Stimulated activated CD4-positive, alpha-beta T cell treated with anti-CD3 and anti-CD28 coated beads, TNF-alpha, amount 100 ng/mL, for 4 hours (primary cell): ENCODE measurements around the gene AQP12B.

ENCODE experiments used
- DNase-seq, 3 experiments: peaks; one replicate each; pipeline ENCODE4 v3.0.0-alpha.2; 2020; ENCODE audit warnings: low read depth in 3 of 3

Gene AQP12B

DNA sequence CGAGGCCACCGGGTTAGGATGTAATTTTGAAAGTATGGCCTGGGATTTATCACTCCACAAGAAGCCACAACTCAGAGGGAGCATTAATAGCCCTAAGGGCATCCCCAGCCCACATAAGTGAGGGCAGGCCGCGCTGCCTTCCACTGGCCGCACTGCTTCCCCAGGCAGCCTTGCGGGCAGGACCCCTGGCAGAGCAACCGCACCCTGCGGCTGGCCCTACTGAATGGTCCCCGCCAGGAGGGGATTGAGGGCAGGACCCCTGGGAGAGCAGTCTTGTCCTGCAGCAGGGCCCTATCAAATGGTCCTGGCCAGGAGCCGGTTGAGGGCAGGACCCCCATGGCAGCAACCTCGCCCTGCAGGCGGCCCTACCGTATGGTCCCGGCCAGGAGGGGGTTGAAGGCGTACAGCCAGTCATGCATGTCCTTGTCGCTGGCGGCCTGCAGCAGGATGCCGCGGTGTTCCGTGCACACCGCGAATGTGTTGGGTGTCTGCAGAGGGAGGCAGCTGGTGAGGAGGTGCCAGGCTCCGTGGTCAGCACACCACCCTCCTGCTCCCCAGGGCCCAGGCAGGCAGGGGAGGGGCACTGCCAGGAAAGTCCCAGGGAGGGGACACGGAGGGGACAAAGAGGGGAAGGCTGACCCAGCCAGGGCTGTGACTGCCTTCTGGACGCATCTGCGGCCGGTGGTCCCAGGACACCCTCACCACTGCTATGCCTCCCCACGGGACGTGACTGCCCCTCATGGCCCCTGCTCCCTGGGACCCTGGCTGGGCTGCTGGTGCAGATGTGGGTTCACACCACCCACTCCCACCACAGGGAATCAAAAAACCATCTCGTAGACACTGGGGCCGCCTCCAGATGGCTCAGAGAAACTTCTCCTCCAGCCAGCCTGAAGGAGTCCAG, 35.2 kb upstream of the AQP12B start:
- DNase-seq = no peak

DNA sequence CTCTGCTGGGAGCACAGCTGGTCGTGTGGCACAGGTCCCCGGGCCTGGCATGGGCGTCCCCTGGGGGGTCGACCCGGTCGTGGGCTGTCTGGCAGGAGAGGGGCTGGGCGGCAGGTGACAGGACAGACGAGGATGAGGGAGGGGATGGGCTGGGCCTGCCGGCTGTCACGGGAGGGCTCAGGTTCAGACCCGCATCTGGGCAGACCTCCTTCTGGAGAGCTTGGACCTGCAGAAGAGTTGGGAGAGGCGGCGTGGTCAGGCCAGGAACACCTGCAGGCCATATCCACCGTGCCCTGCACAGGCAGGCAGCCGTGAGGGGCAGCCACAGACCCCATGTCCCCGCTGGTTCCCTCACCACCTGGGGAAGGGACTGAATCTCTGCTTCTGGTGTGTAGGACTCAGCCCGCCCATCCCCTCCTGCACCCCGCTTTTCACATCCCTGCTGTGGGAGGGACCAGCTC, 34.5 kb upstream of the AQP12B start:
- DNase-seq = no peak

DNA sequence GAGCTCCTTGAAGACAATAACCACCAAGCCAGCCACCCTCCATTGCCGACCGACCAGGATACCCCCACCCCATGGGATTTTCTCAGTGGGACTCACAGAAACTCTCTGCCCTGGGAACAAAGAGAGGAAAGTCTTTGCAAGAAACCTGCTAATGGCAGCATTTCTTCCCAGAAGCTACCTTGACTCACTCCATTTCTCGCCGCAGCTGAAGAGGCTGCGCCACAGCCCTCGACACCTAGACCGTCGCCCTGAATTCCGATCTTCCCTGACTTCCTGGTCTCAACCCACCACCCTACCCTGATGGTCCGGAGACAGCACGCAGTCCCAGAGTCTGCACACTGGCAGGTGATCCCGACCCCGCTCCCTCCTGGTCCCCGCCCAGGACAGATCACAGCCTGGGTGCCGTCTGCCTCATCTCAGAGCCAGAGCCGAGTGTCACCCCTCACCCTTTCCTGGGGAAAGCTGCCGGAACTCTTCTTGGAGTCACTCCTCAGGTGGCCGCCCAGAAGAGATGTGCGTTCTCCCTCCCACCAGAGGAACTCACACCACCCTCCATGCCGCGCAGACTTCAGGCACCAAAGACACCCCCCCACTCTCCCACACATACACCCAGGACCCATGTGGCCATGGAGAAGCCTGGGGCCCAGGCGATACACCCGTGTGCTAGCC, 33.6 kb upstream of the AQP12B start:
- no peak for DNase-seq

DNA sequence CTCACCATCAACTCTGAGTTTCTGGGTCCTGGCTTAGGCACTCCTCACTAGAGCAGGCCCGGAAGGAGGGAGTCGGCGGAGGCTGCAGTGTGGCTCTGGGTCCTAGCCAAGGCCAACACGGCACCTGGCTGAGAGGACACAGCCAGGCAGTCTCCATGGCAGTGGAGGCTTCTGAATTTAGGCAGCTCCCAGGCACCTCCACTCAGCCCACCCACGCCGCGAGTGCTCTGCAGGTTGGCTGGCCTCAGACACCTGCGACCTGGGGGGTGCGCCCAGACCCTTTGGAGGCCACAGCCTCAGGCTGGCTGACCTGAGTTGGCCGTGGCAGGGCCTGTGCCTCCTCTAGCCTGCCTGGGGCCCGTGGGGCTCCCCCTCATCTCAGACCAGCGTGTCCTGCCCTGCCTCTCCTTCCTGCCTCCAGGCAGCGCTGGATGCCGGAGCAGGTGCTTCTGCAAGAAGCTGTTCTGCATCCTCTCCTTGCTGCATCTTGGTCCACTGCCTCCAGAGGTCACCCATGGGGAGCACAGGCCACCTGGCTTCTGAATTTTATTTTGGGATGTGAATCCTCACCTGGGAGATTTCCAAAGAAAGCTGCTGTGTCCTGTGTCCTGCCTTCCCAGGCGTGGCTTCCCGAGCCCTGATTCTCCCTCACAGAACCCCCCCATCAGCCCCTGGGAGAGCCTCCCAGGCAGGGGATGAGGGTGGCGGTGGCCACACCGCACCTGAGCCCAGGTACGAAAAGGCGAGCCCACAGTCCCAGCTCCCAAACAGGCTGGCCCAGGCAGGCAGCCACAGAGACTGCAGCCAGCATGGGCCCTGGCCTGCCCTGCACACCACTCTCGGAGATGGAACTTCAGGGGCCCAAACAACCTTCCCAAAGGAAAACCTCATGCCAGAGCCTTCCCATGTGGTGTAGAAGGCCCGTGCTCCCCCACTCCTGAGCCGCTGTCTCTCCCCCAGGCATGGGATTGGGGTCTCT, 32.4 kb upstream of the AQP12B start:
- DNase-seq = no peak

DNA sequence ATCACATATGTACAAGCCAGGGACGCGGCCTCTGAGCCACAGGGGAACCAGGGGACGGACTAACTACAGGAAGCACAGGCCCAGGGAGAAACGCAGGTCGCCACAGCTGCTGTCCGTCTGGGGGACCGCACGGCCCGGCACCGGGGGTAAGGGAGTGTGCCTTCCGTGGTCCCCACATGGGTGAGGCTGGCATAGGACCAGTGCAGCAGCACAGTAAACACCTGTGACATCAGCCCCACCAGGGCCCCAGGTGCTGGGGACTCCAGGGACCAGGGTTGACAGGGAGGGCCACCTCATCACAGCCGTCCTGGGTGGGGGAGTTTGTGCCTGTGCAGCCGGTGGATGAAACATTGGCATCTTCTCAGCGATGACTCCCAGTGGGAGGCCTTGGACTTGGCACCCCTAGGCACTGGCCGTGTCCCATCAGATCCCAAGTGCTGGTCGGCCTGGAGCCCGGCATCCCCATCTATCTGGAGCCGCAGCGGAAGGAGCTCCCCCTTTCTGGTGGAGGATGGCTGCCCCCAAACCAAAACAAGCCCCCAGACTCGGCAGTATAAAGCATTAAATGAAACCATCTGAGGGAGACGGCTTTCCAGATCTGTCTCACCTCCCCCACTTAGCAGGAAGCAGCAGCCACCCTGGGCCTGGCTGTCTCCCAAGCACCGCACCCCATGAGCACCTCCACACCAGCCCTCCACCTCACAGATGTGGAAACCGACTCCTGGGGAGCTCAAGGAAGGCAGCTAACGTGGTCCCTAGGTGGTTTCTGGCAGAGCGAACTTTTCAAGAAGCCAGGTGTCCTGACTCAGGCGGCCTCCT, 31.5 kb upstream of the AQP12B start:
- DNase-seq = no peak

DNA sequence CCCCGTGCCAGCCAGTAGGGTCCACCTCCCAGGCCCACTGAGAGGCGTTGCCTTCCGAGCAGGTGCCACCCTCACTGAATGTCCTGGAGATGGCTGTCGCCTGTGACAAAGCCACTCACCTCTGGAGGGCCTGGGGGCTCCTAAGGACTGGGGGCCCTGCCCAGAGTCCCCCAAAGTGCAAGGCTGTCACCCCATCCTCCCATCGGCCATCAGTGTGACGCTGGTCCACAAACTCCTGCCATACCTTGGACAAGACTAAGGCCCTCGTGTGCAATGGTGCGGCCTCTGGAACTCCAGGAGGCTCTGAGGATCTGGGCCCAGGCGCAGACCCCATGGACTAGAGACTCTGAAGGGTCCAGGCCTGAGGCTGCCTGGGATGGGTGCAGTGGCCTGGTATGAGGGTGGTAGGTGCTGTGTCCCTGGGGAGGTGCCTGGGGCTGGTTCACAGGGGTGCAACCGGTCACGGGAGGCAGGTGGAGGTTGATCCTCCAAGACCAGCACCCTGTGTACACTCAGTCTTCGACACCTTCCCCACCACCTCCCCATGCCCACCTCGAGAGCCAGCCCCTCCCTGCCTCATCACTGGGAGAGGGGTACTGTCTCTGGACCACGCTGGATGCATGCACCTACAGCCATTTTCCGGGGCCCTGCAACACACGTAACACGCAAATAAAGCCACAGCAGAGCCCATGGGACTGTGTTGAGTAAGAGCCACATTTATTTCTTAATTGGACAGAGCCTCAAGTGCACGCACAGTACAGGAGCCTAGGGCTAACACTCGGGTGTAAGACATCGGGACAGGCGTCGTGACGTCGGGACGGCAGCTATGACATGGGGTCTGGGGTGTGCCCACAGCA, 30.6 kb upstream of the AQP12B start:
- DNase-seq = no peak

DNA sequence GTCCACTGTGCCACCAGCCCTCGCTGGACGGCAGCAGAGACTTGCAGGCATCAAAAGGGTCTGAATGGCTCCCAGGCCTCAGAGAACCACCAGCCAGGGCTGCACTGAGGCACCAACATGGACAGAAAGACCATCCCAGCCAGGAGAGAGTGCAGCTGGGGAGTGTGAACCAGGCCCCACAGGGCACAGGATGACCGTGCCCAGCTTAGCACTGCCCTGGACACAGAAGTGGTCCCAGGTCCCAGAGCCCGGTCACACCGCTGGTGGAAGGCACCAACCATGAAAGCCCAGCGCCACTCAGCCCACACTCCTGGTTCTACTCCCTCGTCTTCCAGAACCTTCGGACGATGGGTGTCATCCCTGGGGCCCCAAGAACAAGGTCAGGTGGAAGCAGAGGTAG, 29.4 kb upstream of the AQP12B start:
- DNase-seq = no peak

DNA sequence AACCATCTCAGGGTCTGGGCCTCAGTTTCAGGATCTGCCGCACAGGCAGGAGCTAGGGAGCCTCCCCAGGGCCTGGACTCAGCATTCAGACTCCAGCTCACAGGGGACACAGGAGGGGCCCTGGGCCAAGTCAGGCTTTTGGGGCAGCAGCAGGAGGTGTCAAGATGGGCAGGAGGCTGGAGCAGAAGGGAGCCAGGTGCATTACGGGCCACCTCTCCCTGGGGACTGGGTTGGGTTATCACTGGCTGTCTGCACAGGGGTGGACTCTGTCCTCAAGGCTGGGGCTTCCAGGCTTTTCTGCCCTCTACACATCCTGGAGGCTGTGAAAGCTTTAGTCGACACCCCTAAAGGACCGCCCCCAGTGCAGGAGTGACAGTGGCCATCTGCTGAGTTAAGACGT, 29.0 kb upstream of the AQP12B start:
- no peak for DNase-seq

DNA sequence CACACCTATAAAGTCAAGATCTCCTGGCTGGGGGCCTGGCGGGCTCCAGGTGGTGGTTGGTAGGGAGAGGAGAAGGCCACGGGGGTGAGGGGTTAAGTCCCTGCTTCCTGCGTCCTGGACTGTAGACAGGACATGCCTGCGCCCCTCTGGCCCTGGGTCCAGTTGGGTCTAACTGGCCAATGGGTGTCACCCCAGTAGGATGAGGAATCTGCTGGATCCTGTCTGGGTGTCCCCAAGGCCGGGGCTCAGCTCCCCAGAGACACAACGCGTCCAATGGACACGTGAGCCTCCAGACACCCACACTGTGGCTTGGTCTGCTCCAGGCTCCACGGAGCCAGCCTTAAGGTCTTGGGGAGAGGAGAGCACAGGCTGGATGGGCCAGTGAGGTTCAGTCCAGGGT, 28.6 kb upstream of the AQP12B start:
- DNase-seq = no peak

DNA sequence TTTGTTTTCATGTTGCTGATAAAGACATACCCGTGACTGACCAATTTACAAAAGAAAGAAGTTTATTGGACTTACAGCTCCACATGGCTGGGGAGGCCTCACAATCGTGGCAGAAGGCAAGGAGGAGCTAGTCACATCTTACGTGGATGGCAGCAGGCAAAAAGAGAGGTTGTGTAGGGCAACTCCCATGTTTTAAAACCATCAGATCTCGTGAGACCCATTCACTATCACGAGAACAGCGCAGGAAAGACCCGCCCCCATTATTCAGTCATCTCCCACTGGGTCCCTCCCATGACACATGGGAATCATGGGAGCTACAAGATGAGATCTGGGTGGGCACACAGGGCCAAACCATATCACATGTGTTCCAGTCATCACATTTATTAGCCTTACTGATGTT, 25.8 kb upstream of the AQP12B start:
- no peak for DNase-seq

DNA sequence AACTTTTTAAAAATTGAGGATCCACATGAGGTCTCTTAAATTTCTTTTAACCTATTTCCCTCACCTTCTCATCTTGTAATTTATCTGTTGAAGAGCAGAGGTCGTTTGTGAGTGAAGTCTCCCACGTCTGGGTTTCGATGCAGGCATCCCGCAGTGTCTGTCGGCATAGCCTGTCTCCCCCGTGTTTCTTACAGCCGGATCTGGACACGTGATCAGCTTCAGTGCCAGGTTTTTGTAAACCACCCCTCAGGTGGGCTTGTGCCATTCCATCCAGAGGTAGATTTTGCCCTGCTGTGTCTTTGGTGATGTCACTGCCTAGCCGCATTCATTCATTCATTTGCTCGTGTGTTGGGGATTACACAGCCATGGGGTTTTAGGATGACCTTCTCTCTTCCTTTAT, 25.1 kb upstream of the AQP12B start:
- DNase-seq = no peak

DNA sequence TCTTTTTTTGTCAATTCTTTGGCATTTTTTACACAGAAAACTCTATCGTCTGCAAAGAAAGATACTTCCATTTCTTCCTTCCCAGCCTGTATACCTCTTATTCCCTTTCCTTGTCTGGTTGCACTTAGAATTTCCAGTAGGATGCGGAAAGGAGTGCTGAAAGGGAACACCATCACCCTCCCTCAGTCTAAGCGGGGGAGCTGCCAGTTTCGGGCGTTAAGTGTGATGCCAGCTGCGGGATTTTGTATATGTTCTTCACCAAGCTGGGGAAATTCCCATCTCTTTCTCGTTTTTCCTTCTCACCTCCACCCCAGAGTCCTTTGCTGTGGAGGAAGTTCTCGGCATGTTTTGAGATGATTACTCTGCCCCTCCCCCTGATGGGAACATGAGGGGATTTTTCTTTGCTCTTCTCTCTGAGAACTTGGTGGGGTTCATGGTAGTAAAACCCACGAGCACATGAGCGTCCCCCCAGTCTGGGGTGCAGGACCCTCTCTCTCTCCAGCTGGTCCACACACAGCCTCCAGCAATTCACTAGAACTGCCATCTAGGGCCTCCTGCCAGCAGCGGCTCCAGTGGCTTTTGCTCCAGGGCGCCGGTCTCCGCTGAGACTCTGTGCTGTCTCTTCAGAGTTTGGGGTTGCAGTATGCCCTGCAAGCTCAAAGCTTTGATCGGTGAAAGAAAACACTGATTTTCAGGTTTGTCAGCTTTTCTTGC, 24.5 kb upstream of the AQP12B start:
- no peak for DNase-seq

DNA sequence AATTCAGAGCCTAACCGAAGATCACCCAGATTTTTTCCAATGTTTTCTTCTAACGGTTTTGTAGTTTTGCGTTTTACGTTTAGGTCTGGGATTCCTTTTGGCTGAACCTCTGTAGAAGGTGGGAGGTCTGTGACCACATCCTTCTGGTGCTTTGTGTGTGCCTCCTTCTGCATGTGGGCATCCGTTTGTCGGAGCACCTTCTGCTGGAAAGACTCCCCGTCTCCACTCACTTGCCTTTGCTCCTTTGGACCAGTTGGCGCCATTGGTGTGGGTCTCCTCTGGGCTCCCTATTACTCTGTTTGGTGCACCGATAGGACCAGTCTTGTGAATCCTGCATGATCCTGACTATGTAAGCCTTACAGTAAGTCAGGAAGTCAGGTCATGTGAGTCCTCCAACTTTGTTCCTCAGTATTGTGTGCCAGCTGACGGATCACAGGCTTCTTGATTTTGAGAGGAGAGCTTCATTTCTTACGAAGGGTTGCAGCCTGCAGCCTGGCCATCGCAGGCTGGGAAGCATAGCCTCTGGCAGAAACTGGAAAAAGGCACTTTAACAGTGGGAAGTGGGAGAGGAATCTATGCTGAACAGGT, 22.6 kb upstream of the AQP12B start:
- DNase-seq = no peak

DNA sequence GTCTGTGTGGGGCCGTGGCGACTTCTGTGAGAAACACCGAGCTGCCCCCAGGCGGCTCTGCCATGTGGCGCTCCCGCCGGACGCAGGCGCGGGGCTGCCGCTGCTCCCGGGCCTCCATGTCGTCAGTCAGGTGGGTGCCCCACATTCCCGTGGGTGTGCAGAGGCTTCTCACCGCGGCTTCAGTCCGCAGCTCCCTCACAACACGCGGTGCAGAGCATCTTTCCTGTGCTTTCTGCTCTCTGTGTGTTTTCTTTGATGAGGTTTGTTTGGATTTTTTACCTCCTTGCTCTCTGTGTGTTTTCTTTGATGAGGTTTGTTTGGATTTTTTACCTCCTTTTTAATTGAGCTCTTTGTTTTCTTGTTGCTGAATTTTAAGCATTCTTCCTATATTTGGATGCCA, 22.0 kb upstream of the AQP12B start:
- peak in 2 of 3 experiments; percentile 5 to 23 for DNase-seq

DNA sequence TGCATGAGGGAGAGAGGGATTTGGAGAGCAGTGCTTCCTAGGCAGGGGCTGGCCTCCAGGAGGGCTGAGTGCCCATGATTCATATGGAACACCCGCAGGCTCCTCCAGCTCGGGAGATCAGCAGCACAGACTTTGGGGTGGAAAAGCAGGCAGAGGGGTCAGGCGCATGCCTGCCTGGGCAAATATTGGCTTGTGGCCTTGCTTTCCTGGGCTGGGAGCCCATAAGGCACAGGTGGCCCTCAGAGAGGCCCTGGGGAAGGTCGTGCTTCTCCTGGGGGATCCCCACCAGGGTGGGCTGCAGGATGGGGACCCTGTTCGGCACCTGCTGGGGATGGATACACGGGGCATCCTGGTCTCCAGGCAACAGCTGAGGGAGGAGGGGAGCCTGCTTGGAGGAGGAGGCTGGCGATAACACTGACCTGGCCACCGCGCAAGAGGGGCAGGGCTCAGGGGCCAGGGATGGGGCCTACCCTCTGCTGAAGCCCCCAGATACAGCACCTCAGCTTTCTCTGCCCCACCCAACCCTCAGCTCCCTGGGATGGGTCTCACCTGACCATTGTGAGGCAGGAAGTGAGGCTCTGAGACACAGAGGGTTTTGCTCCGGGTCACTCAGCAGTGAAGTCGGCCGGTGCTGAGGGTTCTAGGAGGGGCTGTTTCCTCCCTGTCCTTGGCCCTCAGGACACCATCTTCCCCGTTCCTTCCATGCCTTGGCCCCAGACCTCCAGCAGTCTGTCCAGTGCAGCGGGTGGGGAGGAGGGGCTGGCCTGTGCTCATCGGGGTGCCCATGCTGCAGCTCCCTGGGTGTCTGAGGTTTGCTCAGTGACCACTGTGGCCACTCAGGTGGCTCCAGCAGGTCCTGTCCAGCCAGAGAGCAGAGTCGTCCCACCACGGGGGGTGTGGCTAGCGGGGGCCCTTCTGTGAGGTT, 21.0 kb upstream of the AQP12B start:
- DNase-seq = no peak

DNA sequence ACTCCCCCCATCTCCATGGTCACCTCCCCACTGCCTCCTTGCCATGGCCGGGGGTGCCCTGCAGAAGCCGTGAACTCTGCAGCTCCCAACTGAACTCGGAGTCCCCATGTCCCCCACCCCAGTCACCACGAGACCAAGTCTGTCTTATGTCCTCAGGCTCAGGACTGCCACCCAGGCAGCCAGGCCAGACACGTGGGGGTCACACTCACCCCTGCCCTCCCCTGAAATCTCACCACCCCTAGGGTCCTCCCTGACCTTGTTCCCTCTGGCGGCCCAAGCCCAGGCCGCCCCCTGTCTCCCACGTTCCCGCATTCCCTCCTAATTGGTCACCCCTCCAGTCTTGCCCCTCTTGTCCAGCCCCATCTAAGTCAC, 19.9 kb upstream of the AQP12B start:
- DNase-seq = no peak

DNA sequence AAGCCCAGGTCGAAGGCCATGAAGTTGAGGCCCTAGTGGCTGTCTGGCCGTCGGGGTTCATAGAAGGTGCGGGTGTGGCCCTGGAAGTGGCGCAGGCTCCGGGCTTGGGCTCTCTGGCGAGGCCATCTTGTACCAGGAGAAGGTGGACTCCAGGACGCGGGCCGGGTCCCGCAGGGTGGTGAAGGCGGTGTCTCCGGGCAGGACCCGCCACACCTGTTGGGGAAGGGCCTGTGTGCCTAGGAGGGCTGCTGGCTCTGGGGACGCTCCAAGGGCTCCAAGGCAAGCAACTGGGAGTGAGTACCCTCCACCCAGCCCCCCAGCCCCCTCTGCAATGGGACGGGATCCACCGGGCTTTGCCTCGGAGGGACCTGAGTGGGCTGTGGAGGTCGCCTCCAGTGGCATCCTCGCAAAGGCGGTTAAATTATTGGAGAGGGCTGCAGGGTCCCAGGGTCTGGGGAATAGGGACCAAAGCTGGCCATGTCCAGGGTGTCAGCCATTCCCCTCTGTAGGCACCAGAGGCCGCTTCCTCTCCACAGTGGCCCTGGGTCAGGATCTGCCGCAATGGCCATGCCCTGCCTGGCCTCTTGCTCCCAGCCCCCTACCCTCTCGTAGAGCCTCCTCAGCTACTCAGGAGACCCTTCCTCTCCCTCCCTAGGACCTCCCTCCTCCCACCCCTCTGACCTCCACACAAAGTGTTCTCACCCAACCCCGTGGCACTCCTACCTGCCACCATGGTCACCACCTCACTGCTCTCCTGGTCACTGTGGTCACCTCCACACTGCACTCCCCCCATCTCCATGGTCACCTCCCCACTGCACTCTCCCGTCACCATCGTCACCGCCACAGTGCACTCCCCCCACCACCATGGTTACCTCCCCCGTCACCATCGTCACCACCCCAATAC, 19.3 kb upstream of the AQP12B start:
- no peak for DNase-seq
